Measurements from ENCODE around the gene BAIAP3.

The BAIAP3 gene

GRCh38 chr16:1333854-1334700 is 632 bp downstream of the BAIAP3 start:
- no peak for DNase-seq

GRCh38 chr16:1334739-1335138 is 1.3 kb downstream of the BAIAP3 start:
- no peak for DNase-seq

- no peak for DNase-seq
Measured at GRCh38 chr16:1335211-1335971, 1.9 kb downstream of the BAIAP3 start.

GRCh38 chr16:1335996-1336395 is 2.6 kb downstream of the BAIAP3 start:
- DNase-seq = no peak

- no peak for DNase-seq
Measured at GRCh38 chr16:1336619-1337018, 3.2 kb downstream of the BAIAP3 start.

GRCh38 chr16:1337486-1337885 is 4.0 kb downstream of the BAIAP3 start:
- no peak for DNase-seq

- DNase-seq = no peak
Measured at GRCh38 chr16:1338119-1338730, 4.8 kb downstream of the BAIAP3 start.

- no peak for DNase-seq
Measured at GRCh38 chr16:1338855-1339675, 5.6 kb downstream of the BAIAP3 start.

GRCh38 chr16:1340730-1341494 is 7.5 kb downstream of the BAIAP3 start:
- DNase-seq = no peak

- no peak for DNase-seq
Measured at GRCh38 chr16:1341495-1342420, 8.3 kb downstream of the BAIAP3 start.

GRCh38 chr16:1342526-1343427 is 9.3 kb downstream of the BAIAP3 start:
- peak; percentile 97 for DNase-seq

GRCh38 chr16:1343428-1344242 is 10.2 kb downstream of the BAIAP3 start:
- no peak for DNase-seq

- no peak for DNase-seq
Measured at GRCh38 chr16:1344499-1344898, 11.1 kb downstream of the BAIAP3 start.

GRCh38 chr16:1345087-1345486 is 11.6 kb downstream of the BAIAP3 start:
- DNase-seq = no peak

GRCh38 chr16:1345651-1346421 is 12.4 kb downstream of the BAIAP3 start:
- DNase-seq = no peak

GRCh38 chr16:1346422-1347285 is 13.2 kb downstream of the BAIAP3 start:
- no peak for DNase-seq

- no peak for DNase-seq
Measured at GRCh38 chr16:1347286-1347855, 13.9 kb downstream of the BAIAP3 start.
